Ovary (tissue), 3 donors: ENCODE measurements around the gene GALNT5.

Experiments
- EP300 ChIP-seq: sonication (generic); formaldehyde crosslinking; IDR thresholded peaks from one replicate; pipeline ENCODE4 v1.6.1; 2017; ENCODE audit warnings: antibody characterized with exemption
- TF ChIP-seq, protein P1 (sequence below), 3 donors: fragments of 450-650 bp in 2 of 3; fragments of 200-600 bp in 1 of 3; IDR thresholded peaks; one replicate each; pipeline versions ENCODE4 v1.5.1 to v1.8.0; 2016 to 2022; ENCODE audit warnings: antibody characterized with exemption in 3 of 3, mild to moderate bottlenecking in 1 of 3
- donor health status: DM: no; HTN: no; CAD: no.

DNA sequence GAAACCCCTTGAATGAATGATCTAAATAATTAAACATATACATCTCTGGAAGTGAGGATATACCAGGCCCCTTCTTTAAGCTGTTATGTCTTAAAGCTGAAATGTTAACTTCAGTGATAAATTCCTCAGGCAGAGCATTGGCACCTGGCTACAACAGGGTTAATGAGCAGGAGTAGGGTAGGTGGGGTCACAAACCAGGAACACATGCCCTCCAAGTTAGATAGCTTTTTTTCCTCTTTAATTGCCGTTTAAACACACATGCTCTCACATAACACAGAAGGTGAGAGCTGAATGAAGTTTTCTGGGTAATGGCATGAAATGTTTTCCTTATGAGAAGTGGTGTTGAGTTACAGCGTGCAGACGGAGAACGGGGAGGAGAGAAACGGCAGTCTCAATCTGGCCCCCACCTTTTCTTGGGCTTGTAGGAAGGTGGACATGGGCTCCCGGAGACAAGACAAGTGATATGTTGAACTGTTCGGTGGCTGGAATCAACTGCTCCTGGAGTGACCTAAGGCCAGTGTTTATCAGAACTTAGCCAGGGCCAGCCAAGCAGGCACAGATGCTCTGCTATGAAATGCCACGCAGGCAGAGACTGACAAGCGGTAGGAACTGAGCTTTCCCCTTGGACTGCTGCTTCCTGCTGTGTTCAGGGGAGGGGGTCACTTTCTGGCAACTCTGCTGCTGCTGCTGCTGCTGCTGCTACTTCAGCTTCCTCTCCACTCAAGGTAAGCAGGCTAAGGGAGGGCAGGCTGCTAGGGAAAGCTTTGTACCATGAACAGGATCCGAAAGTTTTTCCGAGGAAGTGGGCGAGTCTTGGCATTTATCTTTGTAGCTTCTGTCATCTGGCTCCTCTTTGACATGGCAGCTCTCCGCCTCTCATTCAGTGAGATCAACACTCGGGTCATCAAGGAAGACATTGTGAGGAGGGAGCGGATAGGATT, at the start of gene GALNT5:
- TF ChIP-seq, protein P1, sequence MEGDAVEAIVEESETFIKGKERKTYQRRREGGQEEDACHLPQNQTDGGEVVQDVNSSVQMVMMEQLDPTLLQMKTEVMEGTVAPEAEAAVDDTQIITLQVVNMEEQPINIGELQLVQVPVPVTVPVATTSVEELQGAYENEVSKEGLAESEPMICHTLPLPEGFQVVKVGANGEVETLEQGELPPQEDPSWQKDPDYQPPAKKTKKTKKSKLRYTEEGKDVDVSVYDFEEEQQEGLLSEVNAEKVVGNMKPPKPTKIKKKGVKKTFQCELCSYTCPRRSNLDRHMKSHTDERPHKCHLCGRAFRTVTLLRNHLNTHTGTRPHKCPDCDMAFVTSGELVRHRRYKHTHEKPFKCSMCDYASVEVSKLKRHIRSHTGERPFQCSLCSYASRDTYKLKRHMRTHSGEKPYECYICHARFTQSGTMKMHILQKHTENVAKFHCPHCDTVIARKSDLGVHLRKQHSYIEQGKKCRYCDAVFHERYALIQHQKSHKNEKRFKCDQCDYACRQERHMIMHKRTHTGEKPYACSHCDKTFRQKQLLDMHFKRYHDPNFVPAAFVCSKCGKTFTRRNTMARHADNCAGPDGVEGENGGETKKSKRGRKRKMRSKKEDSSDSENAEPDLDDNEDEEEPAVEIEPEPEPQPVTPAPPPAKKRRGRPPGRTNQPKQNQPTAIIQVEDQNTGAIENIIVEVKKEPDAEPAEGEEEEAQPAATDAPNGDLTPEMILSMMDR (IDR thresholded peaks at IDR 0.05) = no peak
- no peak for TF ChIP-seq EP300
